Activated naive CD4-positive, alpha-beta T cell treated with anti-CD3 and anti-CD28 coated beads, Interleukin-2, amount 10 ng/mL, durations not matched to agents 7 days and 5 days (primary cell): ENCODE results near the gene RAP1GAP.

Experiments used
- CTCF ChIA-PET: fragments of 350-600 bp; sonication (Branson Sonifier 250); formaldehyde crosslinking; loops from one replicate; lab custom pipeline; 2021; ENCODE audit warnings: antibody characterized with exemption; lab: Charles Lee
- DNase-seq: peaks from one replicate; pipeline ENCODE4 v3.0.0-alpha.2; 2020
- H3K27ac Mint-ChIP-seq: one replicate; pipeline ENCODE4 v1.8.0; 2021; ENCODE audit warnings: mild to moderate bottlenecking, moderate library complexity, mixed read lengths
- H3K27me3 Mint-ChIP-seq: one replicate; pipeline ENCODE4 v1.8.0; 2021; ENCODE audit warnings: mild to moderate bottlenecking, mixed read lengths
- H3K36me3 Mint-ChIP-seq: one replicate; pipeline ENCODE4 v1.8.0; 2021; ENCODE audit warnings: mixed read lengths
- H3K4me1 Mint-ChIP-seq: one replicate; pipeline ENCODE4 v1.8.0; 2021; ENCODE audit warnings: mixed read lengths
- H3K4me3 Mint-ChIP-seq: one replicate; pipeline ENCODE4 v1.8.0; 2021; ENCODE audit warnings: mild to moderate bottlenecking, moderate library complexity, mixed read lengths
- H3K9me3 Mint-ChIP-seq: one replicate; pipeline ENCODE4 v1.8.0; 2021; ENCODE audit warnings: mixed read lengths

RAP1GAP gene

DNA sequence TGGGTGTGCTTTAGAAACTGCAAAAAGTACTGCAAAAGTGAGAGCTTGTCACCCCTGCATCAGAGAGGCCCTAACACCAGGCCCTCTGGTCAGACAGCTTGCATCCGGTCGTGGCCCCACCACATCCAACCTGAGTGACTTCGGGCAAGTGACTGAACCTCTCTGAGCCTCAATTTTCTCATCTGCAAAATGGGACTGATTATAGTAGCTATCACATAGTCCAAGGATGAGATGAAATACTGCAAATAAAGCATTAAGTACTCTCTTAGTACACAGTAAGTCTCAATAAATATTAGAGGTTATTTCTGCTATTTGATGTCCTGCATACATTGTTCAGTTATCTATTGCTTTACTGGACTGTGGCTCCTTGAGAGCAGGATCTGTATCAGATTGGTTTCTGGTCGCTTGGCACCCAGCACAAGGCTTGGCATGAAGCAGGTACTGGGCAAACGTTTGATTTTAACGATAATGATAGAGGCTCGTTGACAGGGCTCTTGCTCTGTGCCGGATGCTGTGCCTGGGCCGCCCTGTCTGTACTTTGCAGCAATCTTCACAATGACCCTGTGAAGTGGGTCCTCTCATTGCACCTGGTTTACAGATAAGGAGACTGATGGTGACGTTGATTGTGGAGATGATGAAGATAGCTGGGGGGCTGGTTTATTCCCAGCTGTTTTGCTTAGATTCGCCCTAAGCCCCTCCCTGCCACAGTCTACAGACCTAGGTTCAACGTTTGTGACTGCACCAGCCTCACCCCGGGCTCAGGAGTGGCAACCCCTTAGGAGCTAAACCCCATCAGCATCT lies 43.6 kb downstream of the RAP1GAP start:
- peaks cover 48% of the 10 kb centered on the region for H3K27me3 Mint-ChIP-seq
- H3K9me3 Mint-ChIP-seq = no peaks in the 10 kb centered on the region
- peaks cover 10% of the 10 kb centered on the region for H3K4me1 Mint-ChIP-seq
- no peak overlapping the region for H3K27ac Mint-ChIP-seq
- no peak overlapping the region for H3K4me3 Mint-ChIP-seq
- no peak for DNase-seq
- no peaks in the 10 kb centered on the region for H3K36me3 Mint-ChIP-seq
- CTCF ChIA-PET = no interaction called here

- Mint-ChIP-seq H3K9me3 (no peaks in the 10 kb centered on the region), H3K36me3 (no peaks in the 10 kb centered on the region), H3K27ac (no peak overlapping the region), H3K4me3 (no peak overlapping the region), H3K4me1 (peaks cover 10% of the 10 kb centered on the region), H3K27me3 (peaks cover 48% of the 10 kb centered on the region)
- DNase-seq = no peak
- CTCF ChIA-PET = no interaction called here
Observed at GRCh38 chr1:21624571-21625389, 44.4 kb downstream of the RAP1GAP start.

GRCh38 chr1:21623410-21623961 lies 45.7 kb downstream of the RAP1GAP start:
- CTCF ChIA-PET = no interaction called here
- Mint-ChIP-seq H3K27ac (no peak overlapping the region), H3K27me3 (peaks cover 51% of the 10 kb centered on the region), H3K36me3 (no peaks in the 10 kb centered on the region), H3K4me3 (no peak overlapping the region), H3K4me1 (peaks cover 10% of the 10 kb centered on the region), H3K9me3 (no peaks in the 10 kb centered on the region)
- DNase-seq = no peak

DNA sequence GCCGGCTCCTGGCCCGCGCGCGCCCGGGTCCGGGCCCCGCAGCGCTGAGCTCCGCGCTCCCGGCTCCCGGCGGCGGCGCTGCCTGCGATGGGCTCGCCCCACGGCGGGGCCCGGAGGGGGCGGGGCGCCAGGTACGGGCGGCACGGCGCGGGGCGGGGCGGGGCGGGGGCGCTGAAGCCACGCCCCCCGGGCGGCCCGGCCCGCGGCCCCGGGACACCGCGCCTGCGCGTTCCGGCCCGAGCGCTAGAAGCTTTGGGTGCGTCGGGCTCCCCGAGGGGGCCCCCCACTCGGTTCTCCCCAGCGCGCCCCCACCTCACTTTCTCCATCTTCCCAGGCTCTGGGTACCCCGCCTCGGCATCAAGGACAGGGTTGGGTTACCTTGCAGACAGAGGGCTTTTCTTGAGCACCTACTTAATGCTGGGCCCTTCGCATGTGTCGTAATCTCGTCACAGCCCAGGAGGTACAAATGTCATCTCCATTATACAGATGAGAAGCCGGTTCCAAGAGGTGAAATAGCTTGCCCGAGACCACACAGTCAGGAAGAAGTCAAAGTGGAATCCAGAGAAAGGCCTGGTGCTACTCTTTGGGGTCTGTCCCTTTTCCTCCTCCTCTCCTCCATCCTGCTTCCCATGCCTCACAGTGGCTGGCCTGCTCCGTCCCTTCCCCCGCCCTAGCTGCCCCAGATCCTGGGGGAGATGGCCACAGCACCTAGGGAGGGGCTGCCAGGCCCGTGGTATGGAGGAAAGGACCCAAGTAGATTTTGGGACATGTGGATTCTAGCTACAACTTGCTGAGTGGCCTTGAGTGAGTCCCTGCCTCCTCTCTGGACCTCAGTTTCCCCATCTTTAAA lies 46.5 kb downstream of the RAP1GAP start:
- DNase-seq = peak; percentile 56

GRCh38 chr1:21621761-21622436 lies 47.3 kb downstream of the RAP1GAP start:
- Mint-ChIP-seq H3K36me3 (no peaks in the 10 kb centered on the region), H3K4me1 (peaks cover 10% of the 10 kb centered on the region), H3K9me3 (no peaks in the 10 kb centered on the region), H3K27ac (no peak overlapping the region), H3K4me3 (peak overlapping the region; percentile 42), H3K27me3 (peaks cover 61% of the 10 kb centered on the region)
- no peak for DNase-seq
- CTCF ChIA-PET = no interaction called here

More for the DNA sequence above, 46.5 kb downstream of the RAP1GAP start:
- H3K4me3 Mint-ChIP-seq = peak overlapping the region; percentile 45
- H3K36me3 Mint-ChIP-seq = no peaks in the 10 kb centered on the region
- H3K9me3 Mint-ChIP-seq = no peaks in the 10 kb centered on the region
- H3K27ac Mint-ChIP-seq = no peak overlapping the region
- peaks cover 55% of the 10 kb centered on the region for H3K27me3 Mint-ChIP-seq
- CTCF ChIA-PET = no interaction called here
- peaks cover 10% of the 10 kb centered on the region for H3K4me1 Mint-ChIP-seq

DNA sequence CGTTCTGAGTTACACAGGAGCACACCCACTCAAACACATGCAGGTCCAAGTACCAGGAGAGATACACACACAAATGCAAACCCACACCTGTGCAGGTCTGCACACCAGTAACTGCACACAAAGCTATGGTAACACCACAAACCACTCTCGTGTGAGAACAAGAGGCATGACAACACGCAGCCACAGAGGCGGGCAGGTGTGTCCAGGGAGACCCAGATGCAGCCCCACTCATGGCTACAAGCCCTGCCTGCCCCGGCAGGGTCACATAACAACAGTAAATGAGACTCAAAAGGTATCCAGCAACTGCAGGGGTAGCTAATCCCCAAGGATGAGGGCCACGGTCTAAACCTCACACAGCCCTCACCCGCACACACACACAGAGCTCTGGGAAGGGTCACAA lies 48.1 kb downstream of the RAP1GAP start:
- no peaks in the 10 kb centered on the region for H3K36me3 Mint-ChIP-seq
- H3K4me1 Mint-ChIP-seq = peaks cover 10% of the 10 kb centered on the region
- no peak for DNase-seq
- no peak overlapping the region for H3K27ac Mint-ChIP-seq
- H3K27me3 Mint-ChIP-seq = peaks cover 58% of the 10 kb centered on the region
- H3K4me3 Mint-ChIP-seq = no peak overlapping the region
- CTCF ChIA-PET = no interaction called here
- no peaks in the 10 kb centered on the region for H3K9me3 Mint-ChIP-seq

DNA sequence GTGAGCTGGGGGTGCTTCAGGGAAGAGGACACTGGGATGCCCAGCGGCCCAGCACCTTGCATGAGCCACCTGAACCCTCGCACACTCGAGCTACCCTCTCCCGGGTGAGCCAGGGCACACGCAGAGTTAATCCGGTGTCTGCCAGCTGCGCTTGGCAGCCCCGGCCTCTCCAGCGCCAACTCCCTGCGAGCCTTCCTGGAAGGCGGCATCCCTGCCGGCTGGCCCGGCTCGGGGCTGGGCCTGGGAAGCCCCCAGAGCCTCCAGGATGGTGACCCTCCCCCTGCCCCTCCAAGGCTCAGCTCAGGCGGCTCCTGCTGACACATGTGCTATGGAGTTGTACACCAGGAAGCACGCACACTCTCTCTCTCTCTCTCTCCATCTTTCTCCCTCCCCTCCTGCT lies 48.7 kb downstream of the RAP1GAP start:
- H3K36me3 Mint-ChIP-seq = no peaks in the 10 kb centered on the region
- no peak overlapping the region for H3K27ac Mint-ChIP-seq
- H3K27me3 Mint-ChIP-seq = peaks cover 57% of the 10 kb centered on the region
- no peaks in the 10 kb centered on the region for H3K9me3 Mint-ChIP-seq
- CTCF ChIA-PET = no interaction called here
- no peak overlapping the region for H3K4me3 Mint-ChIP-seq
- H3K4me1 Mint-ChIP-seq = peaks cover 10% of the 10 kb centered on the region
- DNase-seq = no peak

- Mint-ChIP-seq H3K36me3 (no peaks in the 10 kb centered on the region), H3K4me1 (peaks cover 10% of the 10 kb centered on the region), H3K9me3 (no peaks in the 10 kb centered on the region), H3K27me3 (peaks cover 56% of the 10 kb centered on the region), H3K4me3 (no peak overlapping the region), H3K27ac (no peak overlapping the region)
- CTCF ChIA-PET = no interaction called here
- DNase-seq = no peak
Observed at GRCh38 chr1:21620011-21620410, 49.1 kb downstream of the RAP1GAP start.

DNA sequence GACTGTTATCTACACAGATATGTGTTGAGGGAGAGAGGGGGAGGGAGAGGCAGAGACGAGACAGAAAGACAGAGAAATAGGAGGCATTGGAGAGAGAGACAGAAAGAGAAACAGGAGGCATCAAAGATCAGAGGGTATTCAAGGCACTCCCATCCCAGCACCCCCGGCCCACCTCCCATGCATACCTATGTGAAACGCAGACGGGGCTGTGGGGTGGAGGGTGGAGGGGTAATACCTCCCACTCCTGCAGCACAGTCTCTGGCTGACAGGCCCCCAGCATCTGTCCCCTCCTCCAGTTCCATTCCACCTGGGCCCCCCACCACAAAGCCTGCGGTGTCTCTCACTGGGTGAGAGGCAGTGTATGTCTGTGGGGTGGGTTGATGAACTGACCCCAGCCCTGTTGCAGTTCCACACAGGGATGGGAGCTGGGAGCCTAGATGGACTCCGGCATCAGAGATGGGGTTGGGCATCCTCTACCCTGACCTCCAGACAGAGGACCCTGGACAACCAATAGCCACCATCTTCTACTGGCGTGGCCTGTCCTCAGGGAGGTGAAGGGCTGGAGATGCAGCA lies 49.7 kb downstream of the RAP1GAP start:
- H3K27me3 Mint-ChIP-seq = peaks cover 51% of the 10 kb centered on the region
- peaks cover 10% of the 10 kb centered on the region for H3K4me1 Mint-ChIP-seq
- CTCF ChIA-PET = no interaction called here
- H3K9me3 Mint-ChIP-seq = no peaks in the 10 kb centered on the region
- no peaks in the 10 kb centered on the region for H3K36me3 Mint-ChIP-seq
- H3K27ac Mint-ChIP-seq = no peak overlapping the region
- H3K4me3 Mint-ChIP-seq = no peak overlapping the region
- no peak for DNase-seq

DNA sequence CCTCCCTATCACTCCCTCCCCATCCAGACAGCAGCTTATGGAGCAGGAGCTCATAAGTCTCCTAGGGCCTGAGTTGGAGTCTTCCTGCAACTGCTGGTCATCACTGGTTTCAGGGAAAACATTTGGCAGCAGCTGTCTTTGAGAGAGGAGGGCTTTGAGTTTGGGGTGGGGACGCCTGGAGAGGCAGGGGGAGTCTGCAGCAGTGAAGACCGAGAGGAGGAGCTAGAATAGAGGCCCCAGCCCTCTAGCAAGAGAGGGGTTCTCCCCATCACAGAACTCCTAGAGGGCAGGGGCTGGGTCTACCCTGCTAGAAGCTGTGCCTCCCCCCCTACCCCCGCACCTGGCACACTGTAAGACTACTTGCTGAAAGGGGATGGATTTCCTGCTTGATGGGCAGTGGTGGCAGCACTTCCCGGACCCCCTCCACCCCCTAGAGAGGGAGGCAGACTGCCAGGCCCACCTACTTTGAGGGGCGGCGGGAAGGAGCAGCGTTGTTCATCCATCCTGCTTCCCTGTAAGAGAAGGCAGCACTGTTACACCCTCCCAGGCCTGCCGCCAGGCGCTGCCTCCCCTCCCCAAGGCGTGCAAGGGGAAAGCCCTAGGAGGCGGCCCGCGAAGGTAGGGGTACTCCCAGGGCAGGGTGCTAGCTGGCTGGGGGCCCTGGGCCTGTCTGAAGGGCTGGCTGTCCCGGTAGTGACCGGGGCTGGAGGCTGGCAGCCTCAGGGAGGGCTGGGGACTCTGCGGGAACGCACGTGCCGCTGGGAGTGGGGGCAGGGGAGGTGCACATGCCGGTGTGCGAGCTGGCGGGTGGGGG lies 50.4 kb downstream of the RAP1GAP start:
- CTCF ChIA-PET = no interaction called here
- Mint-ChIP-seq H3K4me1 (peaks cover 10% of the 10 kb centered on the region), H3K36me3 (no peaks in the 10 kb centered on the region), H3K4me3 (no peak overlapping the region), H3K9me3 (no peaks in the 10 kb centered on the region), H3K27ac (no peak overlapping the region), H3K27me3 (peaks cover 49% of the 10 kb centered on the region)
- no peak for DNase-seq

GRCh38 chr1:21618059-21618458 lies 51.1 kb downstream of the RAP1GAP start:
- Mint-ChIP-seq H3K27me3 (peaks cover 48% of the 10 kb centered on the region), H3K9me3 (no peaks in the 10 kb centered on the region), H3K27ac (no peak overlapping the region), H3K4me3 (no peak overlapping the region), H3K4me1 (peaks cover 10% of the 10 kb centered on the region), H3K36me3 (no peaks in the 10 kb centered on the region)
- CTCF ChIA-PET = no interaction called here
- no peak for DNase-seq

DNA sequence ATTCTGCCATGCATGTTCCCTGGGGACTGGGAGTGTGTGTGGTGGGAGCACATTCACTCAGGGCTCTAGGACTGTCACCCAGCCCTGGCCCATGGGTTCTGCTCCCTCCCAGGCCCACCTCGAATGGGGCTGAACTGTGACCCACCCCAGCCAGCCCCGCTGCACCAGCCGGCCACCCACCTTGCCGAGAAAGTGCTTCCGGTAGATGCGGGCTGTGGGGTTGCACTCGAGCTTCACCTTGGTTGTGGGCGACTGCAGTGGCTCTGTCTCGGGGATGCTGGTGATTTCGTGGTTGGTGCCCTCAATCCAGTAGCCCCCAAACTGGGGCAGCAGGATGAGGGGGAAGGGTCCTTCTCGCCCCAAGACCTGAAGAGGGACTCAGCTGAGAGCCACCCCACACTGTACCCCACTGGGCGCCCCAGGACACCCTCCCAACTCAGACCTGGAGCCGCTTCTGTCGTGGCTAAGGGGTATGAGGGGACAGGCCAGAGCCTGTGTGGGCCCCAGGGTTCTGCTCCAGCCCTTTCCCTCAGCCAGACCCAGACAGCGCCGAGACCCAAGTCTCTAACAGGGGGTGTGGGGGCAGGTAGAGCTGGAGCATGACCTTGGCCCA lies 51.9 kb downstream of the RAP1GAP start:
- Mint-ChIP-seq H3K4me3 (no peak overlapping the region), H3K36me3 (no peaks in the 10 kb centered on the region), H3K27ac (no peak overlapping the region), H3K4me1 (peaks cover 5% of the 10 kb centered on the region), H3K9me3 (no peaks in the 10 kb centered on the region), H3K27me3 (peaks cover 41% of the 10 kb centered on the region)
- CTCF ChIA-PET = no interaction called here
- no peak for DNase-seq
